Glomerular visceral epithelial cell (primary cell): Measurements from ENCODE around the gene LIMK1.

Experiments
- DNase-seq: peaks from one replicate; pipeline ENCODE4 v3.0.0-alpha.2; 2016; ENCODE audit errors: extremely low spot score

LIMK1 gene

DNA sequence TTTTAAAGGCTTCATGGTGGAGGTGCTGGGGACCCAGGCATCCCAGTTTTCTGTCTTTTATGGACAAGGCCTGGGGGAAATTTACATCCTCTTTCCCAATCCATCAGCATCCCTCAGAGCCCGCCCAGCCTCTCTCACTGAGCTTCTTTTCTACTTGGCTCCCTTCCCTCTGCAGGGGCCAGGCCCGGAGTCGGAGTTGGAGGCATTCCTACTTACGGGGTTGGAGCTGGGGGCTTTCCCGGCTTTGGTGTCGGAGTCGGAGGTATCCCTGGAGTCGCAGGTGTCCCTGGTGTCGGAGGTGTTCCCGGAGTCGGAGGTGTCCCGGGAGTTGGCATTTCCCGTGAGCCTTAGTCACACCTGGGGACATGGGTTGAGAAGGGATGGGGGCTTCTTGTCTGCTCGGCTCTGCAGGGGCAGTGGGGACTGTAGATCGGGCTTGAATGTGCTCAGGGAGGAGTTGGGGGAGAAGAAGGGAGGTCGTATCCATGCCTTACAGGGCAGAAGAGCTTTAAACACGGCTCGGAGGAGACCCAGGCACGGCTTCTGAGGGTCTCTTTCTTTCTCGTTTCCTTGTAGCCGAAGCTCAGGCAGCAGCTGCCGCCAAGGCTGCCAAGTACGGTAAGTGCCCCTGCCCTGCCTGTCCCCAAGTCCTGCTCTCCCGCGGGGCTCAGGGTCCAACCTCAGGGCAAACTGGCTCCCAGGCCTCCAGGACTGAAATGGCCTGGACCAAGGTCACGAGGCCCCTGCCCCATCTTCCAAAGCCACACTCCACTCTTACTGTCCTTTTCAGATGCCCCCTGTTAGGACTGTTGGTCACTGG lies 27.3 kb upstream of the LIMK1 start:
- no peak for DNase-seq

DNA sequence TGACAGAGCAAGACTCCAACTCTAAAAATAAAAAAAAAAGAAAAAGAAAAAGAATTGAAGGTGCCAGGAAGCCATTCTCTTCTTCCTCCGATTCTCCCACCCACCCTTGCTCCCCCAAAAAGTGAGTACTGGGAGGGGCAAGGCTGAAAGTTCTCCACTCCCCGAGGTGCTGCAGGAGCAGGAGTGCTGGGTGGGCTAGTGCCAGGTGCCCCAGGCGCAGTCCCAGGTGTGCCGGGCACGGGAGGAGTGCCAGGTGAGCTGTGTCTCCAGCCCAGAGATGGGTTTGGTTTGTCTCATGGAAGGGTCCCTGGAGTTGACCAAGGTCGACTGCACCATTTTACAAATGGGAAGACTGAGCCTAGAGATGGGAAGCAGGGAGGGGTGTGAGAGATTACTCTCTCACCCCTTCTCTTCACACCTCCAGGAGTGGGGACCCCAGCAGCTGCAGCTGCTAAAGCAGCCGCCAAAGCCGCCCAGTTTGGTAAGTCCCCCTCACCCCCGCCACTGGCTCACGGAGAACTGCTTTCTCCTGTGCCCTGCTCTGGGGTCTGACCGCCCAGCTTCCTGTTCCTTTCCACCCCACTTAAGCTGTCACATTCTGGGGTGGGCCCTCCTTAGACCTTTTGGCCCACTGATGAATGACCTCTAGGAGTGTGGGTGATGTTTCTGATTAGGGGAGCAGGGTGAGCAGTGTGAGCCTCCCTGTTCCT lies 26.2 kb upstream of the LIMK1 start:
- no peak for DNase-seq

DNA sequence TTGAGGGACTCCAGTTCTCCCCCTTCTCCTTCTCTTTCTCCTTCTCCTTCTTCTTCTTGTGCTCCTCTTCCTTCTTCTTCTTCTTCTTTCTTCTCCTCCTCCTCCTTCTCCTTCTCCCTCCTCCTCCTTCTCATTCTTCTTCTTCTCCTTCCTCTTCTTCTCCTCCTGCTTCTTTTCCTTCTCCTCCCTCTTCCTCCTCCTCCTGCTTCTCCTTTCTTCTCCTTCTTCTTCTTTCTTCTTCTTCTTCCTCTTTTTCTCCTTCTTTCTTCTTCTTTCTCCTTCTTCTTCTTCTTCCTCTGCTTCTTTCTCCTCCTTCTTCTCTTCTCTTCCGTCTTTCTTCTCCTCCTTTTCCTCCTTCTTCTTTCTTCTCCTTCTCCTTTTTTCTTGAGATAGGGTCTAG lies 25.6 kb upstream of the LIMK1 start:
- DNase-seq, result no peak

GRCh38 chr7:74058486-74058885 lies 25.1 kb upstream of the LIMK1 start:
- DNase-seq, result no peak

DNA sequence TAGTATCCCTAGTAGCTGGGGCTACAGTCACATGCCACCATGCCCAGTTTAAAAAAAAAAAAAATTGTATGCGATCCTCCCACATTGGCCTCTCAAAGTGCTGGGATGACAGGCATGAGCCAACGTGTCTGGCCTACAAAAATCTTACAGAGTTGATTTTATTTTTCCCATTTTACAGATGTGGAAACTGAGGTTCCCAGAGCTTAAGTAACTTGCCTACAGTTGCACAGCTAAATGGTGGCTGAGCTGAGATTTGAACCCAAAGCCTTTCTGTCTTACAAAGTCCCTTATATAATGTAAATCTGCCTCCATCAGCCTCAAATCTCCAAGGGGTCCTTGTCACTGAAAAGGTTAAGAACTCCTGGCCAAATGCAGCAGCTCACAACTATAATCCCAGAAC lies 24.6 kb upstream of the LIMK1 start:
- no peak for DNase-seq

GRCh38 chr7:74059681-74060588 lies 23.7 kb upstream of the LIMK1 start:
- DNase-seq, result peak; percentile 19

GRCh38 chr7:74061840-74062539 lies 21.6 kb upstream of the LIMK1 start:
- DNase-seq, result peak; percentile 87

GRCh38 chr7:74063223-74063641 lies 20.4 kb upstream of the LIMK1 start:
- no peak for DNase-seq

DNA sequence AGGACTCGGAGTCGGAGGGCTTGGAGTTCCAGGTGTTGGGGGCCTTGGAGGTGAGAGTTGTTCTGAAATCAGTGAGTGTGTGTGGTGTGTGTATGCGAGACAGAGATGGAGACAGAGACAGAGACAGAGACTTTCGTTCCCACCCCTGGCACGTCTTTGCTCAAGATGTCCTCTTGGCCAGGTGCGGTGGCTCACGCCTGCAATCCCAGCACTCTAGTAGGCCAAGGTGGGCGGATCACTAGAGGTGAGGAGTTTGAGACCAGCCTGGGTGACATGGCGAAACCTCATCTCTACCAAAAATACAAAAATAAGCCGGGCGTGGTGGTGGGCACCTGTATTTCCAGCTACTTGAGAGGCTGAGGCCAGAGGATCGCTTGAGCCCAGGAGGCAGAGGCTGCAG lies 20.0 kb upstream of the LIMK1 start:
- DNase-seq, result no peak

GRCh38 chr7:74064696-74065095 lies 18.9 kb upstream of the LIMK1 start:
- no peak for DNase-seq

DNA sequence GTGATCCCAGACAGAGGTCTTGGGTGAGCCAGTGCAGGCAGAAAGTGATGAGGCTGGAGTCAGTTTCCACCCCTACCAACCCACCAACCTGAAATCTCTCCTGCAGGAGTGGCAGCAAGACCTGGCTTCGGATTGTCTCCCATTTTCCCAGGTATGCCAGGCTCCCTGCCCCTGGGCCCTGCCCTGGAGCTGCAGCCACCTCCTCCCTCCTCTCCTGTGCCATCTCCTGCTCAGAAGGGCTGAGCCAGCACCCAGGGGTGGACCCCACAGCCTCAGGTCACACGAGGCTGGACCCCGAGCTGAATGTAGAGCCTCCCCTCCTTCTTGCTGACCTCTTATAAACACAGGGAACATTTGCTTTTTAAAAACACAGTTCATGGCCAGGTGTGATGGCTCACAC lies 17.0 kb upstream of the LIMK1 start:
- no peak for DNase-seq

DNA sequence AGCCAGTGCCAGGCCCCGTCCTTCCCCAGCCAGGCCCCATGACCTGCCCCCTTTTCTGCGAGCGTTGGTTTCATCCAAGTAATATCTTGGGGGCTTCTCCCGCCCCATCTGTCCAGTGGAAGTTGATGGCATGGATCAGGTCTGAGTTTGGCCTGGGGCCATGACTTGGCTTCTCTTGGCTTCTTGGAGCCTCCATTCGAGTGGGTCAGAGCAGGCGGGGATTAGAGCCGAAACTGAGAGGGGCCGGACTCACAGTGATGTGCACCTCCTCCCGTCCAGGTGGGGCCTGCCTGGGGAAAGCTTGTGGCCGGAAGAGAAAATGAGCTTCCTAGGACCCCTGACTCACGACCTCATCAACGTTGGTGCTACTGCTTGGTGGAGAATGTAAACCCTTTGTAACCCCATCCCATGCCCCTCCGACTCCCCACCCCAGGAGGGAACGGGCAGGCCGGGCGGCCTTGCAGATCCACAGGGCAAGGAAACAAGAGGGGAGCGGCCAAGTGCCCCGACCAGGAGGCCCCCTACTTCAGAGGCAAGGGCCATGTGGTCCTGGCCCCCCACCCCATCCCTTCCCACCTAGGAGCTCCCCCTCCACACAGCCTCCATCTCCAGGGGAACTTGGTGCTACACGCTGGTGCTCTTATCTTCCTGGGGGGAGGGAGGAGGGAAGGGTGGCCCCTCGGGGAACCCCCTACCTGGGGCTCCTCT lies 15.1 kb upstream of the LIMK1 start:
- DNase-seq, result no peak

DNA sequence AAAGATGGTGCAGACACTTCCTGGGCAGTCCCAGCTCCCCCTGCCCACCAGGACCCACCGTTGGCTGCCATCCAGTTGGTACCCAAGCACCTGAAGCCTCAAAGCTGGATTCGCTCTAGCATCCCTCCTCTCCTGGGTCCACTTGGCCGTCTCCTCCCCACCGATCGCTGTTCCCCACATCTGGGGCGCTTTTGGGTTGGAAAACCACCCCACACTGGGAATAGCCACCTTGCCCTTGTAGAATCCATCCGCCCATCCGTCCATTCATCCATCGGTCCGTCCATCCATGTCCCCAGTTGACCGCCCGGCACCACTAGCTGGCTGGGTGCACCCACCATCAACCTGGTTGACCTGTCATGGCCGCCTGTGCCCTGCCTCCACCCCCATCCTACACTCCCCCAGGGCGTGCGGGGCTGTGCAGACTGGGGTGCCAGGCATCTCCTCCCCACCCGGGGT lies 14.5 kb upstream of the LIMK1 start:
- DNase-seq, result no peak

DNA sequence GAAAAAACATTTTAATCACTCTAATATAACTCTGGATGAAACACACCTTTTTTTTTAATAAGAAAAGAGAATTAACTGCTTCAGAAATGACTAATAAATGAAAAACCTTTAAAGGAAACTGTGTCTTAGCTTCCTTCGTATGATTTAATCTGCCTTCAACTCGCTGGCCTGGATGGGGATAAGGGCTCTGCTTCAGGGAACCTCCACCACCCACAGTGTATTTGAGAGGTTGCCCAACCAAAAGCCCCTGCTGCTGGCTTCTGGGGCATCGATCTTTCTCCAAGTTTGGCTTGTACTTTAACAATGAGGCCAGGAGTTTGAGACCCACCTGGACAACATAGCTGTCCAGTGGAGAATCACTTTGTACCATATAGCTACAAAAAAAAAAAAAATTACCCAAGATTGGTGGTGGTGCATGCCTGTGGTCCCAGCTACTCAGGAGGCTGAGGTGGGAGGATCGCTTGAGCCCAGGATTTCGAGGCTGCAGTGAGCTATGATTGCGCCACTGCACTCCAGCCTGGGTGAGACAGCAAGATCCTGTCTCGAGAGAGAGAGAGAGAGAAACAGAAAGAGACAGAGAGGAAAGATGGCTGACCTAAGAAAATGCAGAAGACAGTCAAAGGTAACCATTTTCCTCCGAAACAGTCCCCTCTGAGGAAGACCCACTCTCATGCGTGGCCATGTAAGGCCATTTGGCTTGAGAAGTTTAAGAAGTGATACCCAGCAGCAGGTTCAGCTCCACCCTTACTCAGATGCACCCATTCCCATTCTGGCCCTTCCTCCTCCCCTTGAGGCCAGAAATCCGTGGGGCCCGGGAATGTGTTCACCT lies 13.6 kb upstream of the LIMK1 start:
- DNase-seq, result no peak

- no peak for DNase-seq
These were observed 13.0 kb upstream of the LIMK1 start for GRCh38 chr7:74070619-74070921.

GRCh38 chr7:74071121-74071520 lies 12.5 kb upstream of the LIMK1 start:
- no peak for DNase-seq

- DNase-seq, result no peak
These were observed 8.8 kb upstream of the LIMK1 start for GRCh38 chr7:74074770-74075169.

GRCh38 chr7:74078461-74078860 lies 5.1 kb upstream of the LIMK1 start:
- no peak for DNase-seq

DNA sequence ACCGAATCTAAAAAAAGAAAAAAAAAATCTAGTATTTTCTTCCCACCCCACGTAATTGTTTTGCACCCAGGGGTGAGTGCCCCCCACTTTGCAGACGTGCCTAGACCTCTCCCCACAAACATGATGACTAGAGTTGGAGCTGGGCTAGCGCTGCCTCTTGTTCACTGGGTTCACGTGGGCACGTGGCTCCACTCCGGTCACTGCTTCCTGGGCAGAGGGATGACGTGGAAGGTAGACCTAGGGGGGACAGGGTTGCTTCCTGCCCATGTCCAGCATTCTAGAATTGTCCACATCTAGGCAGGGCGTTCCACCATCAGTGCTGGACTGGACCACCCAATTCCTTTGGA lies 861 bp upstream of the LIMK1 start:
- DNase-seq, result no peak
